Fibroblast of pulmonary artery (primary cell): ENCODE results near the gene PAPLN.
A peak's percentile ranks its signal among the peaks of the same experiment; 100 is the strongest.

ENCODE experiments used
- DNase-seq: peaks from one replicate; pipeline ENCODE4 v3.0.0-alpha.2; 2010; ENCODE audit warnings: low read depth
- H3K4me3 ChIP-seq: replicated peaks from 2 replicates; pipeline ENCODE4 v1.5.1; 2011; ENCODE audit warnings: low read depth, mild to moderate bottlenecking, control low read depth, low read length, moderate library complexity
- CTCF ChIP-seq: IDR thresholded peaks from 2 replicates; pipeline ENCODE4 v1.5.1; 2011; ENCODE audit warnings: mild to moderate bottlenecking, control low read depth, low read length, inconsistent platforms; ENCODE audit errors: missing control alignments

The PAPLN gene

GRCh38 chr14:73208390-73208789 lies 28.9 kb upstream of the PAPLN start:
- no peak for DNase-seq
- TF ChIP-seq CTCF, result no peak
- H3K4me3 ChIP-seq, result no peak overlapping the region

- H3K4me3 ChIP-seq, result no peak overlapping the region
- TF ChIP-seq CTCF, result no peak
- no peak for DNase-seq
Measured at GRCh38 chr14:73208846-73209245, 28.5 kb upstream of the PAPLN start.

GRCh38 chr14:73209953-73210352 lies 27.4 kb upstream of the PAPLN start:
- no peak for TF ChIP-seq CTCF
- no peak overlapping the region for H3K4me3 ChIP-seq
- DNase-seq, result peak; percentile 85

- TF ChIP-seq CTCF, result no peak
- no peak for DNase-seq
- H3K4me3 ChIP-seq, result no peak overlapping the region
Measured at GRCh38 chr14:73211251-73212040, 25.9 kb upstream of the PAPLN start.

- TF ChIP-seq CTCF, result no peak
- DNase-seq, result no peak
- no peak overlapping the region for H3K4me3 ChIP-seq
Measured at GRCh38 chr14:73216030-73216429, 21.3 kb upstream of the PAPLN start.

GRCh38 chr14:73217411-73217810 lies 19.9 kb upstream of the PAPLN start:
- no peak for DNase-seq
- no peak for TF ChIP-seq CTCF

GRCh38 chr14:73220061-73220460 lies 17.2 kb upstream of the PAPLN start:
- H3K4me3 ChIP-seq, result no peak overlapping the region
- DNase-seq, result no peak
- no peak for TF ChIP-seq CTCF

More at GRCh38 chr14:73217411-73217810, 19.9 kb upstream of the PAPLN start:
- H3K4me3 ChIP-seq, result no peak overlapping the region
